ENCODE data around the gene ASB4.
"Not testable (repeated sequence)": the region's sequence is repeated elsewhere in the genome, so short reads cannot be mapped to it uniquely, and the experiment has no call there.

Gene ASB4

DNA sequence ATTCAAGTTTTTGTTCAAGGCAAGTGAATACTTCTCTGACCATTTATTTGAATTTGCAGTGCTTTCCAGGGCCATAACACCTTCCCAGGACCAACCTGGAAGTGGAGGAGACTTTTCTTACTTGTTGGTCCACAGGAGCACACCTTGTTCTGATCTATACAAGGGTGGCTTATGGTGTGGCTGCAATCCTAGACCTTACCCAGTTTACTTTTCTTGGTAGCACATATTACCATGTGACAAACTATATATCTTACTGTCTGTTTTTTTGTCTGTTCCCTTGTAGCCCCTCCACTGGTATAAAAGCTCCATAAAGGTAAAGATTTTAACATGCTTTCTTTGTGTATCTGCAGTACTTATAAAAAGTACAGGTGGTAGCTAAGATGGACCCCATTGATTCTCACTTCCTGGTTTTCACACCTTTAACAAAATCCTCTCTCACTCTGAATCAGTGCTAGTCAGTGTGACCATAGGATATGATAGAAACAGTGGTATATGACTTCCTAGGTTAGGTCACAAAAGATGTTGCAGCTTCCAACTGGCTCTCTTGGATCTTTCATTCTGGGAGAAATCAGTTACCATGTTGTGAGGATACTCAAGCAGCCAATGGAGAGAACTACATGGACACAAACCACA is 5.6 kb upstream of the ASB4 start:
- DNase-seq, result no peak

DNA sequence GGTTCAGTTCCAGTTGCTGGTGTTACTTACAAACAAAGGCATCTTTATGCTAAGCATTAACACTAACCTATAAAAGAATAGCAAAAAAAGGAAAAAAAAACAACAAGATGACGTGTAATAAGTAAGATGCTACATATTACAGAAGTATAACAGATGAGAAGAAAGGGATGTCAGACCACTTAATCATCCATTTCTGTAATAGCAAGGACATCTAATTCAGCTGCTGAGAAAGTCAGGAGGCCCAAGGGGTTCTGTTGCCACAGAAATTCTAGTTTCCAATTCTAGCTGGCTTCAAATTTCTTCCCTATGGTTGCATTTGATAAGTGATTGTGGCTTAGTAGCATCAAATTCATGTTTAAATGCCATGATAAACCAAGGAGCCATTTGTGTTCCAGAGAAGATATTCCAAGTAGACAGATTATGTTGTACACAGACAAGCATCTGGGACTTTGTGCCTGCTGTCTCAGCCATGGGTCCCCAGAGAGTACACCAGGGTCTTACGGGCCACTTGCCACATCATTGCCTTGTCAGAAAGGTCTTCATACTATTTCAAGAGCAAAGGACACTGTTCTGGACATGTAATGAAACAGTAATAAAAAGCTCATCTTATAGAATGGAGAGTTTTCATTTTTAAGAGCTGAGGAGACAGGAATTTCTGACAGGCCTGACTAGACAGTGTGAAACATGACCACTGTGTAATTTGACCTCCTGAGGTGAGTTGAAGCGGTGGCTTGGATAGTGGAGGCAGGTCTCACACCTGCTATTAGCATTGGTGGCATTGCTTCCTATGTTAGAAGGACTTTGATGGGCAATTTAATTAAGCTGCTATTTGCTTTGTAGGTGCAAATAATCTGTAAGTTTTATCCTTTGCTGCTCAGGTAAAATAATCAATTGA is 4.2 kb upstream of the ASB4 start:
- DNase-seq, result no peak

DNA sequence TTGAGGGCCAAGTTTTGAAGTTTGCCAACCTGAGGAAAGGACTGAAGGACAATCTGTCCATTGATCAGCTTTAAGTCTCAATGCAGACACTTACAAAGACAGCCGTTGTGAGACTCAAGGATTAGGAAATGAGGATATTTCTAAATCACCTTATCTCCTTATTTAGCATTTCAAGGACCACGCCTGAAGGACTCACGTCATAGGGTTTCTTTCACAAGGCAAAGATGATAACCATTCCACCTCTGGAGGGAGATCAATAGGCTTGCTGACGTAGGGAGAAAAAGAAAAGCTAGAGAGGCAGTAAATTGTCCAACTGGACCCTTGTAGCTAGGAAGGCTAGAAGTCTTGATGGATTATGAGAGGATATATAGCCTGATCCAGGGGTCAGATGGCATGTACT is 3.3 kb upstream of the ASB4 start:
- DNase-seq, result no peak

DNA sequence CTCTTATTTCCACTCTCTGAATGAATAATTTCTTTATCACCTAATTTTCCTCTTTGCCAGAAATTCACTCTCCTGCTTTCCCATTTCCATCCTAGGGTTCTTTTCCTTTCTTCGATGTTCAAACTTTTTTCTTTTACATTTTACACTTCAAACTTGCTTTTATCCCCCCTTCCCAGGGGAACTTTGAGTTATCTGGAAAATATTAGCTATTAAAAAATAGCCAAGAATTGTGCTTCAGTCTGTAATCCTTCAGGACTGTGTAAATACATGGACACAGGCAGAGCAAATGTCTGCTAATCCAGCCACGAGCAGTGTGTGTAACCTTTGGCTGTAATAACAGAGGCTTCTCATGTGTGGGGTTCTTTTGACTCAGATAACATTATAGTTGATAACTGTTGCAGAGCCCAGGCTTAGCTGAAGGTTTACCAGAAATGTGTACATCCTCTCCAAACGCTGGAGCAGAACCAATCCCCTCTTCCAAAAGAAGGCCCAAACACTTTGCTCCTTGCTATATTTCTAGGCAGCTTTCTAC is 4.6 kb downstream of the ASB4 start:
- DNase-seq, result no peak

DNA sequence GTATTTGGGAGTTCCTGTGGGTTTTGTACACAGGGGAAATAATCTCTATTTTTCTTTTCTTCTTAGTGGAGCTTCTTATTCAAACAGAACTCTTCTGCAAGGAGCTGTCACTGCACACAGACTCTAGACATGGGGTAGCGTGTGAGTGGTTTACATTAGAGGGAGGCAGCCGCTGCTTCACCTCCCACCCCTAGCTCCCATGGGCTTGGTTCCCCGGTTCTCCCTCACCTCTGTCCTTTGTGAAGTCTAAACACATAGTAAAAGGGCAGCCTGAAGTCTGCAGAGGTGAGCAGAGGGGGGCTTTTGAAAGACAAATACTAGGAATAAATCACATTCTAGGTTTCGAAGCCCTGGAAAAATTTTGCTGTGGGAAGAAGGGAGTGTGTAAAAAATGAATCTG is 5.5 kb downstream of the ASB4 start:
- DNase-seq, result no peak

DNA sequence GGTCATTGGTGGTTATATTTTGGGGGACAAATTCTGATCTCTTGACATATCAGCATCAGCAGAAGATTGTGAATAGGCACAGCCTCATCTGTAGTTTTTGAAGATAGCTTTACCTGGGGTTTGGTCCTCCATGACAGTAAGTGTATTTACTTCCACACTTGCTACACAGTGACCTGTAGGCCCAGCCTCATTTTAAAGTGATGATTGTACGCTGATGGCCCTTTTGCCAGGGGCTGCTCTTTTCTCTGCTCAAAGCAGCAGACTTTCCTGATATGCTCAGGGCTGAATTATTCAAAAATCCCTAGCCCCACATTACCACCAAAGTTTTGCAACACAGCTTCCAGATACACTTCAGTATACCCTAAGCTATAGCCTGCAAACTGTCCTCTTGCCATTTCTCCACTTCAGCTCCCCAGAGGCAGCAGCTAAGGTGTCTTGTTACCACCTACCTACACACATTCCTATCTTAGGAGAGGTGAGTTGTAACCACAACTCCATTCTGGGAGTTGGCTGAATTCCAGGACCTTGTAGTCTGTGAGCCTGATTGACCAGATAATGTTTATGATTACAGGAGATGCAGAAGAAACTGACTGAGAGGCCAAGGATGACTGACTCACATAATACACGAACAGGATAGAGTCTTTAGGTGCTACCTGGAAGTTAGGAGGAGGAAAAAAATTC is 6.0 kb downstream of the ASB4 start:
- no peak for DNase-seq

DNA sequence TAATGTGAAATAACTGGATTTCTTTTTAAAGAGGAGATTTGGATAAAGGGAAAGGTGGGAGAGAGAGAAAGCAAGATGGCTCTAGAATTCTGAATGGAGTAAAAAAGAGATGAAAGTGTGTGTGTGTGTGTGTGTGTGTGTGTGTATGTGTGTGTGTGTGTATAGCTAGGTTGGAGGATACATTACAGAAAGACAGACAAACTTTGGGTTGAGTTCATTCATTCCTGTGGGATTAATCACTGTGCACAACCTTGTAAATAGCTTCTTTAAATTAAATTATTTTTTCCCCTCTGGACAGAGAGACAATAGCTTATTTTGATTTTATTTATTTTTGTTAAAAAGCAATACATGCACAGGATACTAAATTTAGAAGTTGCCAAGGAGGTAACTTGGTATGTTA is 7.5 kb downstream of the ASB4 start:
- DNase-seq, result no peak

DNA sequence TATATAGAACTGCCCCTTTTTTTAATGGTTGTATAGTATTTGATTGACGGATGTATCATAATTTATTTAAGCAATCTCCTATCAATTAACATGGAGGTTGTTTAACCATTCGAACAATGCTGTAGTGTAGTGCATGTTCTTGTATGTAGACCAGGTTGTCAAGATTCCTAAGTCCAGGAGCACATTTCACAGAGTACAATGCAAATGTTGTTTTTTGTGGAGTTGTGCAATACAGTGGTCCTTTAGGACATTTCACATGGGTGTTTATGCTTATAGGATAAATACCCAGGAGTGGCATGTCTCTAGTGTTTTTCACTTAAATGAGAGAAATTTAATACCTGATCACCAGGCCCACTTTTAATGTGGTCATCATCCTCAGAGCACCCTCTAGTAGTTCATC is 8.1 kb downstream of the ASB4 start:
- DNase-seq, result no peak

DNA sequence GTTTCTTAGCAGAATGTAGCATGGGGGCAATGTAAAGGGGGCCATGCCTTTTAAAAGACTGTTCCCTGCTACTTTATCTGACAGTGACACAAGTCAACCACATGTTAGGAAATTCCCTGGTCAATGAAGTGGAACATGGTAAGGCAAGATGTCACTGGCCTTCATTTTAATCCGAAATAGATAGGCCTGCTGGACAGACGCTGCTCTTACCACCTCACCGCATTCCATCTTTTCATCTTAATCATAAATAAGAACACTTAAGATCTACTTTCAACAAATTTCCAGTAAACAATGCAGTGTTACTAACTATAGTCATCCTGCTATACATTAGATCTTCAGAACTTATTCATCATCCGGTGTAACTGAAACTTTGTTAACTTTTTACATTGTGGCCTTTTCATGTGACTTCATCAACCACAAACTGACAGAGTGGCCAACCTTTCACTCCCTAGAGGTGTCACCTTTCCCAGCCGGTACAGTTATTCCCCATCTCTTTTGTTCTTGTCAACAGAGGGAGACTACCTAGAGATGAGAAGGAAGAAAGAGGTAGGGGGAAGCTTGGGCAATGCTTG is 15.6 kb downstream of the ASB4 start:
- DNase-seq, result no peak

DNA sequence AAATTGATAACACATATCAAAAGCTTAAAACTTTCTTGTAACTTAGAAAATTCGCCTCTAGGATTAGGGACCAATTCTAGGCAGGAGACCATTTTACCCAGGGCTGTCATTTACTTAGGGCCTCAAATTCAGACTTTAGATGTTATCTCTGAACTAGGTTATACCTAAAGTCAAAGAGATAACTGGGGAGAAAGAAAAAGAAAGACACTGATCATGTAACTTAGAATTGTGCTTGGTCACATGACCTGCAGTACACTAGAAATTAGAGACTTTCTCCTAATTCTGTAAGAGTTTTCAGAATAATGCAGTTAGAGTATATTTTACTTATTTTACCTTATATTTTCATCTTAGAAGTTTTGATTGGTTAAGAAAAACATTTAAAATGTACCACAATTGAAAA is 16.7 kb downstream of the ASB4 start:
- DNase-seq, result no peak

DNA sequence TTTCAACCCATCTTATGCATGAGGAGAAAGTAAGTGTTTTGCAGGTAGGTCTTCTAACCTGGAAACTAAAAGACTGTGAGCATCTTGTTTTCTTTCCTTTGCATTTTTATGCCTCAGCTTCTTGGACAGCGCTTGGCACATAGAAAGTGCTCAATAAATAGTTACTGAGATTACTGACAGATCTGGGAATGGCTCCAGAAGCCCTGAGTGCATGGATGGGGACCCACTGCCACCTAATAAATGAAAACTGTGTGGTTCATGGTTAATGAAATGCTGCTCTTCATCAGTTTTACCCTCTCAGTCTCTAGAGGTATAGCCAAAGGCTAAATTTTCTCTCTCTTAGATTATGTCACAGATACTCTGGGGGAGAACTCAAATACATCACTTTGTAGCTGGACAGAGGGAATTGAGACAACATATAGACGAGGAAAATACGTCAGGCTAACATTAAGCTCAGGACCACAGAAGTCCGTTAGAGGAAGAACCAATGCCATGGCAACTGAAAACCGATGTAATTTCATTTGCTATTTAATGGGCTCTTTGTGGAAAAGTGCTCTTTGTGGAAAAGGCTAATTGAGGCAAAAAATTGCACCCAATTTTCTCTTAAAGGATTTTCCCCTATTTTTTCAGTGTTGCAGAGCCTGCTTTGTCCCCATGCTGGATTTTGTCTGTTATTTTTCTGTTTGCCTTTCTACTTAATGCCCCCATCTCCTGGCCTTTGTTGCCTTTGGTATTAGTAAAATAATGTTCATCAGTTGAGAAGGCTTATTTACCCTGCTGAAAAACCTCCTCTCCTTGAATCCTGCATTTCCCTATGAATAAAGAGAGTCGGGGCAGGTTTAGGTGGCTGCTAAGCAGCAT is 17.8 kb downstream of the ASB4 start:
- DNase-seq, result no peak

DNA sequence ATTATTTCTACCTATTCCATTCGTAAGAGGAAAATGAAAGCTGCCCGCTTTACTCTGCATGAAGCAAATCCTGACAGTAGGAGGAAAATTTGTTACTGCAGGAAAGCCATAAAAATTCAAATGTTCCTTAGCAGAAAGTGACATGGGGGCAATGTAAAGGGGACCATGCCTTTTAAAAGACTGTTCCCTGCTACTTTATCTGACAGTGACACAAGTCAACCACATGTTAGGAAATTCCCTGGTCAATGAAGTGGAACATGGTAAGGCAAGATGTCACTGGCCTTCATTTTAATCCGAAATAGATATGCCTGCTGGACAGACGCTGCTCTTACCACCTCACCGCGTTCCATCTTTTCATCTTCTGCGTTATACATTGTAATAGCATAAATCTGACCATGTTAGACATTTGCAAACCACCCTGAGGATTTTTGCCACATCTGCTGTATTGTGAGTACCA is 18.4 kb downstream of the ASB4 start:
- DNase-seq, result not testable (repeated sequence)

DNA sequence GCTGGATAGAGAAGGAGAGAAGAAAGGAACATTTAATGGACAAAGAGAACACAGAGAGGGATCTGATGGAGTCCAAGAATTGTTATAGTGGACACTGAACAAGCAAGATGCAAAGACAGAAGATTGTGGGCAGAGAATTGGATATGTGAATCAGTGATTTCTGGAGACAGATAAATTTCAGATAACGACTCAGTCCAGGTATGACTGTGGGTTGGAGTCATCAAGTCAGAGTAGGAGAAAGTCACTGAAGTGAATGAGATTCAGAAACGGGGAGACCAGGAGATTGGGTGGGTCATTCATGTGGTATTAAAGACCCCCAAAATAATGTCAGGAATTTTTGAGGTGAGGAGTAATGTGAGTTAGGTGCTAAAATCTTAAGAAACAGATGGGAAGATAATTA is 23.0 kb downstream of the ASB4 start:
- DNase-seq, result no peak

DNA sequence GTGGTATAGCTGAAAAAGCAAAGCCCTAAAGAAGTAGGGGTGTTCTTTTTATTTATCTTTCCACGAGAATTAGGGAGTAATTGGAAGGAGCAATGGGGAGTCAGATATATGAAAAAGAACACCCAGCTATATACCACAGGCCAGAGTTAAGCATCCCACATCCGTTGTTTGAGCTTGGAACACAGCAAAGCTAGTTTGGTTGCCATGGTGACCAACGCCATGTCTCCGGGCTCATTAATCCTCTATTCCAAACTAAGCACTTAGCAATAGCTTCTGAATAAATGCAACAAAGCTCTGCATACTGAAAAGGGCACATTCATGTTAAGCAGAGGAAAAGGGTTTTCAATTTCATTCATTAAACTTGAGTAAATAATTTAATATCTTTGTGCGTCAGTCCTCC is 23.5 kb downstream of the ASB4 start:
- no peak for DNase-seq

DNA sequence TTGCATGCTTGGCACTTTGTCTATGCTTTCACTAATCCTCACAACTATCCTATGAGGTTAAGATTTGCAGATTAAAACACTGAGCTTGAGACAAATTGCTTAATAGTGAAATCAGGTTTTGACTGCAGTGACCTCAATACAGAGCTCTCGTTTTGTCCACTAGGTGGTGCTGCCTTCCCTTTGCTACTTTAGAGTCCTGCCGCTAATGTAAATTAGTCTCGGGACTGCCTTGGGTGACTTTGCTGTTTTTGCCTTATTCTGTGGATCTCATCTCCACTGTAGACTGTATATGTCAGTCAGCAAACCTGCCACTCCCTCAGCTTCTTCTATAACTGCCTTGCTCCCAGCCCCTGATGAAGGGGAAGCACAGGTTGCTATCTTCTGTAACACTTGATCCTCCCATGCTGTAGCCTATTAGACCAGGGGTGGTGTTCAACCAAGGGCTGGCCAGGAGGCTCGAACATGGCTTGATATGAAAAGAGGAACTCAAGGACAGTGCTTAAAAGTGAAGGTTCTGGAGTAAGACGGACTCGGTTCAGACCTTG is 26.0 kb downstream of the ASB4 start:
- DNase-seq, result peak; percentile 20

DNA sequence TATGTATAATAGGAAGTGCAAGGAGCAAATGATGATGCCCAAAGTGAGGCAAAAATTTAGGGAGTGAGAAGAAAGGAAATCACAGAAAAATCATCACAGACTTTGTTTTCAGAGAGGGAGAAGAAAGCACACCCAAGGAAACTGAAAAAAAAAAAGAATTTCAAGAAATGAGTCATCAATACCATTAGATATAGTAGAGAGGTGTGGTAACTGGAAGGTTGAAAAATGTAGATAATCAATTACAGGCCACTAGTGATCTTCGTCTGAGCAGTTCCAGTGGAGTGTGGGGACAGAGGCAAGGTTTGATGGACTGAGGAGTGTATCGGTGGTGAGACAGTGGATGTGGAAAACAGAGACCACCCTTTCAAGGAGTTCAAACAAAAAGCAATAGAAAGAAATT is 31.7 kb downstream of the ASB4 start:
- DNase-seq, result no peak

DNA sequence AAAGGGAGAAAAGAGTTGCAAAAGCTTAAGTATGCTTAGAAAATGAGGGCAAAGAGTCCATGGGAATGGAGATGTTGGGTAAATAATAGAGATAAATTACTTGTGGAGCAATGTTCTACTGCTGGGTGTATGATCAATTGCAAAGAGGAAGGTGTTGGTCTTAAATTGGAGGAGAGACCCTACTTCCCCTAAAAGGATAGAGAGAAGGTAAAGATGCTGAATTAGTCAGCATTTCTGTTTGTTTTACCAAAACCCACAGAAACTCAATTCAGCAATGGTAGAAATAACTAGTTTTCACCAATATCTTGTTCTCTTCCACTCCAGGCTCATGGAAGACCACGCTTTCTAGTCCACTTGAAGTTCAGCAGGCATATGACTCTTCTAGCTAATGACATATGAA is 32.1 kb downstream of the ASB4 start:
- DNase-seq, result no peak

DNA sequence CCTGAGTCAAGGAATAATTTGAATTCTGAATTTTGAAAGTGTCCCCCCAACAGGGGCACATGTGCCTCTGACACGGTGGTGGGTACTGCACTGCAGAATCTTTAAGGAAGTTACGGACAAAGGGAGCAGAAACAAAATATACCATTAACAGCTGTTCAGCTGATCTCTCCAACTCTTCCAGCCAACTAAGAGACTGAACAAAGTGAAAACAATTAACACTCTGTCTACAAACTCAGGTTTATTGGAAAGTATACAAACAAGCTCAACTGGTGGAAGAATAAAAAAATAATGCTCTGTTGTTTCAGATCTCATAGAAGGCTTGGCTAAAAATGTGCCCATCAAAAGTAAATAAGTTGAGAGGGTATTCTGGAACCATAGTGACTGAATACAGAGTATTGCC is 34.4 kb downstream of the ASB4 start:
- DNase-seq, result no peak

DNA sequence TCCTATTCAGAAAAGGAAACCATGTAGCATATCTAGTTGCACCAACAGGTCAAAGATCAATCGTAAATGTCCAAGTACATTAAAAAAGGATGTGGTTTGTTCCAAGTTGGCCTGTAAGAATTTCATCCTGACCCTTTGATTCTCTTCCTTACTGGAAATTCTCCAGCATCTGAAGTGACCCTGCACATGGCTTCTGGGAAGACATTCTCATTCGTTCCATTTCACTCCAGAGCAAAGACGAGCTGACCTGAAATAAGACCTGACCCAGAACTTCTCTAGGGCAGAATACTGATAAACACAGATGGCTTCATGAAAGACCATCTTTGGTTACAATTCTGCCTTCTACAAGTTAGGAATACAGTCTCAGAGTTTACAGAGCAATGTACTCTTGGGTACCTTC is 39.8 kb downstream of the ASB4 start:
- no peak for DNase-seq

DNA sequence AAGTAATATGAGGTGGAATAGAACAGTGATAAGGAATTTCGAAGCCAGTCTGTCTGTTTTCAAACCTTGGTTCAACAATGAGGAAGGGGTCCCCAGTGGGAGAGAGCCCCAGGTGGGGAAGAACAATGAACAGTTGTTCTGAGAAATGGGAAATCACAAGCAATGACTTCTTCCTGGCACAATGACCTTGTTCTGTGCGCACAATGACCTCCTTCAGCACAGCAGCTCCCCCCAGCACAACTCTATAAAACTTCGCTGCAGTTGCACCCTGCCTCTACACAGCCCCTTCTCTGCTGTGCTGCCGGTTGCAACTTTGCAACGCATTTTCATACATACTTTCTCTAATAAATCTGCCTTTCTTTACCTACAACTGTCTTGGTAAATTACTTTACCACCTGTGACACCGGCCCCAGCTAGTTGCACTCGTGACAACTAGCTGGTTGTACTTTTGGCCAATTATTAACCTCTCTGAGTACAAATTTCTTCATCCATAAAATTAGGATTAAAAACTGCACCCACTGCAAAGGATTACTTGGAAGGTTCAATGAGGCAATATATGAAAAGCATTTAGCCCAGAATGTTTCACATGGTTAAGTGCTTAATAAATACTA is 40.5 kb downstream of the ASB4 start:
- DNase-seq, result no peak

DNA sequence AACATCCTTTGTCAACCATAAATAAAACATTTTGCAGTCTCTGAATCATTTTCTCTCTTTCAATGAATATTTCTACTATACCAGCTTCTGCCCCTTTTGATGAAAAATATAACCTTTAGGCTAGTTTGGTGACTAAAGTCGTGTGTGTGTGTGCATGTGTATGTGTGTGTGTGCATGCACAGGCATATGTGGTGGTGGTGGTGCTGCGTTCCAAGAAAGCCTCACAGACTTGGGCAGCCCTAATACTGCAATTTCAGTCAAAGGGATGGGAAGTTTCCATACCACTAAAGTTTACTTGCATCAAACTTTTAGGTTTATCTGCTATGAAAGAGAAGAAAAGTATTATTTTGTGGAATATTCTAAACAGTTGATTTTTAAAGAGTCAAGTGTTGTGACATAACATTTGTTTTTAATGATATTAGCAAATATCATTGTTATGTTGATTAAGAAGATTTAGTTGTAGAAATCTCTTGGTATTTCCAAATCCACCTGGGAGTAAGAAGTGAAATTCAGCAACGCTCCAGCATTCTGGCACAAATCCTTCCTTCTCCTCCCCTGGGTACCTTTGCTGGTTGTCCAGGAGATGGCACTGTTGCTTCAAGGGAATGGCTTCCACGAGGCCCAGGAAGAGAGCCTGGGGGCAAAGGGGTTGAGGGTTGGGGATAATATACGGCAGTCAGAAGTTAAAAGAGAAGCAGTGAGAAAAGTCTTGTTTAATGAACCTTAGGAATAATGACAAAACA is 41.5 kb downstream of the ASB4 start:
- no peak for DNase-seq
